ENCODE results near the gene ZNF79.

The ZNF79 gene

DNA sequence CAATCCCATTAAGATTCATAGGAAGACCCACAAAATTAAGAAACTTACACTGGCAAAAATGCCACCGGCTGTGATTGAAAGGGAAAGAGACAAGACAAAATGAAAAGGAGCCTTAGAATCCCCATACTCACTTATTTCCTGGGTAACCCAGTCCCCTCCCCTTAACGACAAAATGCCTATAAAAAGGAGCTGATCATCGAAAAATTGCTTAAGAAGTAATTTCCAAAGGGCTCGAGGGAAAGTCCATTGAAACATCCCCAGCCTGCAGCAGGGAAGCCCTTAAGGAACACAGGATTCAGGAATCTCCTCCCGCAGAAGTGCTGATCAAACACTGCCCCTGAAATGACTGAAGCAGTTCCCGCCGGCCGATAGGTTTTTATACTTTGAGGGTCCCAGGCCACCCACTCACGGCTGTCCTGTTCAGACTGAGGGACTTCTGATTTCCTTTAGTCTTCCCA is 677 bp upstream of the ZNF79 start:
- FAIRE-seq (no peak), DNase-seq (ENCODE audit: insufficient read length, low spot score) (no peak)

DNA sequence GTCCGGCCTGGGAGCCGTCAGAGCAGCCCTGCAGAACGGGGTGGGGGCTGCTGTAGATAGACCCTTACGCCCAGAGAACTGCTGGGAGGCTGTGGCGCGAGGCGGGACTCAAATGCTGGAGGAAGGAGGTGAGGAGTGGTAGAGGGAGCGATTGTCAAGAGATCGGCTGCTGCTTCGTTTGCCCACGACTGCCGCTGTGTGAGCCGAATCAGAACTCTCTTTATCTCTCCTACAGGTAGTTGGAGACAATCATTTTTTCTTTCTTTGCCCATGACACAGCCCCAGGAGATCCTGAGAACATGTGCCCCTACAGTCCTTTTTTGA is 456 bp downstream of the ZNF79 start:
- DNase-seq (ENCODE audit: insufficient read length, low spot score) (no peak), FAIRE-seq (no peak)

DNA sequence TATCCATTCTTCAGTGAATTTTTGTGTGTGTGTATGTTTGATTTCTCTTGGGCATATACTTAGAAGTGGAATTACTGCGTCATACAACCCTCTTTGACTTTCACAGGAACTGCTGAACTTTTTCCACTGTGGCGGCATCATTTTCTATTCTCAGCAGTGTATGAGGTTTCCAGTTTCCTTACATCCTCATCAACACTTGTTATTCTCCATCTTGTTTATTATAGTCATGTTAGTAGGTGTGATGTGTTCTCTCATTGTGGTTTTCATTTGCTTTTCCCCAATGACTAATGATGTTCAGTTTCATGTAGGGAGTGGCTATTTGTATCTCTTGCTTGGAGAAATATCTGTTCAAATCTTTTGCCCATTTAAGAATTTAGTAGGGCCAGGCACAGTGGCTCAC is 2.6 kb downstream of the ZNF79 start:
- FAIRE-seq (no peak), DNase-seq (ENCODE audit: insufficient read length, low spot score) (no peak)

DNA sequence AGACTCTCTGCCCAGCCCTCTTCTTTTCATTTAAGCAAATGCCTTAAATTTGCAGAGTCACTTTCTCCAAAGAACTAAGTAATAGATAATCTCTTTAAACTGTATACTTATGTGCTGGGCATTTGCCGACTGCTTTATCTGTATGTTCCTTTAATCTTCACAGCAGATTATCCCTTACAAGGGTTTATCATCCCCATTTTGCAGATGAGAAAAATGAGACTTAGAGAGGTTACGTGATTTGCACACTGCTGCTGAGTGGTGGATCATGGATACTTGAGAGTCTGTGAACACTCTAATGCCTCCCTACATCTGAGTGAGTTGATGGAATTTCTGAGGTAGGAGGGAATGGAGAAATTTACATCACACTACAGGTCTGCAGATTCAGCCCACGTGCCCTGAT is 4.2 kb downstream of the ZNF79 start:
- FAIRE-seq, result no peak
- no peak for DNase-seq (ENCODE audit: insufficient read length, low spot score)

DNA sequence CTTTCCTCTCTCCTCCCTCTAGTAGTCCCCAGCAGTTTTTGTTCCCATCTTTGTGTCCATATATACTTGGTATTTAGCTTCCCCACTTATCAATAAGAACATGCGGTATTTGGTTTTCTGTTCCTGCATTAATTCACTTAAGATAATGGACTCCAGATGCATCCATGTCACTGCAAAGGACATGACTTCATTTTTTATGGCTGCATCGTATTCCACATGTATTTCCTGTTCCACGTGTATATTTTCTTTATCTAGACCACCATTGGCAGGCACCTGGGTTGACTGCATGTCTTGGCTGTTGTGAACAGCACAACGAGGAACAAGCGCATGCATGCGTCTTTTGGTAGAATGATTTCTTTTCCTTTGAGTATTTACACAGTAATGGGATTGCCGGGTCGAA is 6.2 kb downstream of the ZNF79 start:
- FAIRE-seq, result no peak

DNA sequence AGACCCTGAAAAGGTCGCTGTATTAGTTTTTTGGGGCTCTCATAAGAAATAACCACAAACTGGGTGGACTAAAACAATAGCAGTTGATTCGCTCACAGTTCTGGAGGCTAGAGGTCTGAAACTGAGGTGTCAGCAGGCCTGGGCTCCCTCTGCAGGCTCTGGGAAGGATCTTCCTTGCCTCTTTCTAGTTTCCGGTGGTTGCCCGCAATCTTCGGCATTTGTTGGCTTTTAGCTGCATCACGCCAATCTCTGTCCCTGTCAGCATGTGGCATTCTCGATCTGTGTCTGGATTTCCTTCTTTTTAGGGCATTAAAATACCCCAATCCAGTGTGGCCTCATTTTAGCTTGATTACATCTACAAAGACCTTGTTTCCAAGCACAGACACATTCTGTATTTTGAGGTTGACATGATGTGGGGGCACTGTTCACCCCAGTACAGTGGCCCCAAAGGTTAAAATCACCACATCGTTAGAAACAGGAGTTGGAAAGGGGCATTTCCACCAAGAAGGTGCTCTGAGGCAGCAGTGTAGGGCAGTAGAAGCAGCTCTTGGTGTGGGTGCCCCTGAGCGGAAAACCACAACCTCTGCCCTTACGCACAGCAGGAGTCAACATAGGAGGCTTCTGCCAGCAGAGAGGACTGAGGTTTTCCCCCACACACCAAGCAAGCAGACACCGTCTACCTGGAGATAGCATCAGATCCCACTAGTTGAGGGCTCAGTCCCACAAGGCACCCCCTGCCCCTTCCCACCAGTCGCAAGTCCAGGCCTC is 13.5 kb downstream of the ZNF79 start:
- DNase-seq (ENCODE audit: insufficient read length, low spot score) (no peak), FAIRE-seq (no peak)

More for the DNA sequence above, 6.2 kb downstream of the ZNF79 start:
- no peak for DNase-seq (ENCODE audit: insufficient read length, low spot score)

DNA sequence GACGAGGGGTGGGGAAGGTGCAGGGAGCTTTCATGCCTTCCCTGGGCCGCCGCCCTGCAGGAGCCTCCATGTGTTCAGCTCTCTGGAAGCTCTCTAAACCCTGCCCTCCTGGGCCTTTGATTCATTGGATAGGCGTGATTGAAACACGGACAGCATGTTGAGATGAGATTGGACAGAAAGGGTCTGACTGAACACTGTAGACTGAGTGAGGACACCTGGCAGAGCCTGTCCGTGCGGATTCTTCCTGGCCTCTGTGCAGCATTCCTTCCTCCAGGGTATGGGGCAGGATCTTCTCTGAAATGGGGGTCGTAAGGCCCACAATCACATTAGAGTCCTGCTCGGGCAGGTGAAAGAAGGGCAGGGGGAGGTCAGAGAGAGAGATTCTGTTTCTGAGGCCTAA is 14.2 kb downstream of the ZNF79 start:
- FAIRE-seq (no peak), DNase-seq (ENCODE audit: insufficient read length, low spot score) (no peak)

DNA sequence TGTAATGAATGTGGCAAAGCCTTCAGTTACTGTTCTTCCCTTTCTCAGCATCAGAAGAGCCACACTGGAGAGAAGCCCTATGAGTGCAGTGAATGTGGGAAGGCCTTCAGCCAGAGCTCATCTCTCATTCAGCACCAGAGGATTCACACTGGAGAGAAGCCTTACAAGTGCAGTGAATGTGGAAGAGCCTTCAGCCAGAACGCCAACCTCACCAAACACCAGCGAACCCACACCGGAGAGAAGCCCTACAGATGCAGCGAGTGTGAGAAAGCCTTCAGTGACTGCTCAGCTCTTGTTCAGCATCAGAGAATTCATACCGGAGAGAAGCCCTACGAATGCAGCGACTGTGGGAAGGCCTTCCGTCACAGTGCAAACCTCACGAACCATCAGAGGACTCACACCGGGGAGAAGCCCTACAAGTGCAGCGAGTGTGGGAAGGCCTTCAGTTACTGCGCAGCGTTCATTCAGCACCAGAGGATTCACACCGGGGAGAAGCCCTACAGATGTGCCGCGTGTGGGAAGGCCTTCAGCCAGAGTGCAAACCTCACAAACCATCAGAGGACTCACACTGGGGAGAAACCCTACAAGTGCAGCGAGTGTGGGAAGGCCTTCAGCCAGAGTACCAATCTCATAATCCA is 20.2 kb downstream of the ZNF79 start:
- no peak for FAIRE-seq
- no peak for DNase-seq (ENCODE audit: insufficient read length, low spot score)

DNA sequence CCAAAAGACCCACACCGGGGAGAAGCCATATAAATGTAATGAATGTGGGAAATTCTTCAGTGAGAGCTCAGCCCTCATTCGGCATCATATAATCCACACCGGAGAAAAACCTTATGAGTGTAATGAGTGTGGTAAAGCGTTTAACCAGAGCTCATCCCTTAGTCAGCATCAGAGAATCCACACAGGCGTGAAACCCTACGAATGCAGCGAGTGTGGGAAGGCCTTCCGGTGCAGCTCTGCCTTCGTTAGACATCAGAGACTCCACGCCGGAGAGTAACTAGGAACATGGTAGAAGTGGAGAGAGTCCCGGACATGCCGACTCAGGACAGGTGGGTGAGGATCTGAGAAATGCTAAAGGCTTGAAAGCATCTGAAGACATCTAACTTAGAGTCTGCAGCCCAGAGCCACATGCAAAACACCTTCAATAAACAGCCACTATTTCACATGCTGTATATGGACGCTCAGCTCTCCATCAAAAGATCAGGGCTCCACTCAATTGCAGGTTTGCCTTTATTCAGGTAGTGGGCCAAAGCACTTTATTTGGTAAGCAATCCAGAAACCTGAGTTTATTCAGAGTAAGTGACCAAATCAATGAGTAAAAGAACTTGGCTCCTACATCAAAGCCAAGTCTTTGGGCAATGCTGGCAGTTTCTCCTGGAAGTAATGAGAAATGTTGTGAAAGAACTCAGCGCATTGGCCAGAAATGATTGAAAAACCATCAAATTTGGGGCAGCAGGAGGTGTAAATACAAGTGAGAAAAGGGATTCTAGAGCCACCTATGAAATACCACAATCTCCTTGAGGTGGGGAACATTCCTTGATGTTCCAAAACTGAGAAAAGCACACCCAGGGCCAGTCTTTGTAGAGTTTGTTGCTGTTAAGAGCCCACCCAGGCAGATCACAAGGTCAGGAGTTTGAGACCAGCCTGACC is 21.0 kb downstream of the ZNF79 start:
- no peak for FAIRE-seq
- no peak for DNase-seq (ENCODE audit: insufficient read length, low spot score)

DNA sequence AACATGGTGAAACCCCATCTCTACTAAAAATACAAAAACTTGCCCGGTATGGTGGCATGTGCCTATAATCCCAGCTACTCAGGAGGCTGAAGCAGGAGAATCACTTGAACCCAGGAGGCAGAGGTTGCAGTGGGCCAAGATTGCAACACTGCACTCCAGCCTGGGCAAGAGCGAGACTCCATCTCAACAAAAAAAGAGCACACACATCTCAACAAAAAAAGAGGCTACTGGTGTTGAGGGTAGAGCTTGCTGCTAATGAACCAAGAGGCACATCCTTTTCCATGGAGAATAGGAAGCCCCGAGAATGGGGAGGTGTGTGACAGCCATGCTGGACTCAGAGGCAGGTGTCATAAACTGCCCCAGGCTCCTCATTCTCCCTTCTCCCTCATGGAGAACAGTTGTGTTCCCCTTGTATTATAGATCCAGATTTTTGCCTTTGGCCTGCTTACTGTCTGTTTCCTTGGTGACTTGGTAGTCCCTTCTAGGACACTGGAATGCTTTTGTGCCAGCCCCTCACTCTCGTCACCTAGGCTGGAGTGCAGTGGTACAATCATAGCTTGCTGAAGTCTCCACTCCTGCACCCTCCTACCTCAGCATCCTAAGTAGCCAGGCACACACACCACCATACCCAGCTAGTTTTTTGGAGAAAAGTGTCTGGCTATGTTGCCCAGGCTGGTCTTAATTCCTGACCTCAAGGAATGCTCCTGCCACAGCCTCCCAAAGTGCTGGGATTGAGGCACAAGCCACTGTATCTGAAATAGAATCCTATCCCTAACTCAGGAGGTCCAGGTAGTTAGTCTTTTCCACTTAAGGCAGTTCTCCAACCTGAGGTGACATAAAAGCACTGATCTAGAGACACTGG is 21.9 kb downstream of the ZNF79 start:
- DNase-seq (ENCODE audit: insufficient read length, low spot score) (no peak), FAIRE-seq (no peak)

DNA sequence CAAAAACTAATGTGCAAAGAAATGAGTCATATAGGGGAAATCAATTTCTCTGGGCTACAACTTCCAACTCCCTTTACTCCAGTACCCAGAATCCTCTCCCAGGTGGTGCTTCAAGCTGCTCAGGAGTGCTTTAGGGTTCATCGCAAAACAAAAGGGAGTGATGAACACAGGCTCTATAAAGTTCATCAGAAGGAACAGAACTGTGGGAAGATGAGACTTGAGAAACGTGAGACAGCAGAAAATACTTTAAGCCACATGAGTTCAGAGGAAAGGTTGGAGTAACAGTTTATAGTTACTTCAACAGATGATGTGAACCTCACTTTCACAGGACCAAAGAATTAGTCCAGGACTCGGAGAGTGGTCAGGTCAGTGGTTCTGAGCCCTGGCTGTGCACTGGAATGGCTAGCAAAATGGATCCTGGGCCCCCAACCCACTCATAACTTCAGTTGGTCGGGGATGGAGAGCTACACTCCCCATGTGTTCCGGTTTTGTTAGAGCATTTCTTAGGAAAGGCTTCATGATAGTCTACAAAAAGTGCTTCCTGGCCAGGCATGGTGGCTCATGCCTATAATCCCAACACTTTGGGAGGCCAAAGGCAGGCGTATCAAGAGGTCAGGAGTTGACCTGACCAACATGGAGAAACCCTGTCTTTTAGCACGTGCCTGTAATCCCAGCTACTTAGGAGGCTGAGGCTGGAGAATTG is 22.7 kb downstream of the ZNF79 start:
- no peak for FAIRE-seq
- DNase-seq (ENCODE audit: insufficient read length, low spot score), result no peak

DNA sequence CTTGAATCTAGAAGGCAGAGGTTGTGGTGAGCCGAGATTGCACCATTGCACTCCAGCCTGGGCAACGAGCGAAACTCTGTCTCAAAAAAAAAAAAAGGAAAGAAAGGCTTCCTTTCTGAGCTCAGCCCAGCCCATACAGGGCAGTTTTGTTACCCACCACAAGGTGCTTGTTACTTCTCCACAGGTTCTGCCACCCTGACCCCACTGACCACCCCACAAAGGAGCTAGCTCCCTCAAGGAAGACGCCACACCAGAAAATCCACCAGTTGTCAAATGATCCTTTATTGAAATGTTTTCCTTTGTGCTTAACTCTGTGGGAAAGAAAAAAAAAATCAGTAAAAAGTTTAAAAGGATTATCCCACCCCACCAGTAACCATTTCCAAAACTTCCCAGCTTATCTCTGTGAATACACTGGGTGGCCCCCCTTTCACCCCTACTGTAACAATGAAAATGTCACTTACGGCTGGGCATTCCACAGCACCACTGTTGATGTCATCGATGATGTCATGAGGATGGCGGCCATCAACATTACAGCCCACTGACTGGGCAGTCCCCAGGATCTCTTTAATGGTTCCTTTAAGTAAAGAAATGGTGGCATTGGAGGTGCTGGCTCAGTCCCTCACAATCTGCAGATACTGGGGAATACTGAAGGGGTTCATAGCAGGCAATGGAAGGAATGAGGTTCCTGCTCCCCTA is 23.4 kb downstream of the ZNF79 start:
- no peak for FAIRE-seq
- no peak for DNase-seq (ENCODE audit: insufficient read length, low spot score)

DNA sequence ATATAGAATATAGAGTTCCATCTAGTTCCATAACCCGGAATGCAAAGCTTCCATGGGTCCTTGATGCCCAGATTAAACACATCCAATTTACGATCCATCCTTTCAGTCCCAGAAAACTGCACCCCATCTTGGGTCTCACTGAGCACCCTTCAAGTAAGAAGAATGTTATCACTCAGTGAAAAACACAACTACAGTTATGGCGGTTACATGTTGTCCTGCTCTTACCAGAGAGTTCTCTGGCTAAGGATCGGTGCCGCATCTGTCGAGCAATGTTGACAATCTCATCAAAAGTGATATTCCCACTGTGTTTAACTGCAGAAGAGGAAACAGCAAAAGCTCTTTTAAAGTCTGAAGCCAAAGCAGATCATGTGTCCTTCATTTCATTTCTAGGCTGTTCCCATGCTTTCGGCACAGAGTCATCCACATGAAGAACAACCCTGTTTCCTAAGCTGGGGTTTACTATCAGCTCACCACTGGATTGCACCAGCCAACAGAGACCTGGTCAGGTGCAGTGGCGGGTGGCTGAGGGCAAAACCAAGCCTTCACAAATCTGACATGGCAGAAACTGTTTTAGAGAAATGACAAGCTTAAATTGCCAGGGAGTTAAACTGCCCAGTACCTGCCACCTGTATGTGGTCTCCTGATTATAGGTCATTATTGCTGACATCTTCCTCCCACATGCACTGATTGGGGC is 24.1 kb downstream of the ZNF79 start:
- FAIRE-seq (no peak), DNase-seq (ENCODE audit: insufficient read length, low spot score) (no peak)

DNA sequence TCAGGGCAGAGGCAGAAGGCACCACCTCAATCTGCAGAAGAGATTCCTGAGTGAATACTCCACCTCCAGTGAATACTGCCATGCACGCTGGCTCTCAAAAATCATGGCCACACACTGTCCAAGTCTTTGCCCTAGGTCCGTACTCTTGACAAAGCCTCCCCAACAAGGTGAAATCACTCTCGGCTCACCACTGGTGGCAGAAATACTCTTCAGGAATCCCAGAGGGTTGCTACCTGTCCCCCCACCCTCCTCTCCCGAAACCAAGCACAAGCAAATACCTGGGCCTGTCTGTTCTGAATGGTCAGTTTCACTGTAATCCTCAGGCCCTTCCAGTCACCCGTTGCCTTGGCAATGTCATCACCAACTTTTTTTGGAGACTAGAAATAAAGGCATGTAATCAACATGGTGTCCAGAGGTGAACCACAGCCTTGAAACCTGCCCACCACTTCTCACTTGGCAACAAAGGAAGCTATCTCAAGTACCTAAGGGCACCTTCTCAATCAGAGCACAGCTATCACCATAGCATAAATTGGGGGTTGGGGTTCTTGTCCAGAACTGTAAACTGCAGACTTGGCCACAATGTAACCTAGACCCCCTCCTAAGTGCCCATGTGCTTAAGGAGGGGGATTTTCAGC is 25.3 kb downstream of the ZNF79 start:
- DNase-seq (ENCODE audit: insufficient read length, low spot score) (no peak), FAIRE-seq (no peak)

DNA sequence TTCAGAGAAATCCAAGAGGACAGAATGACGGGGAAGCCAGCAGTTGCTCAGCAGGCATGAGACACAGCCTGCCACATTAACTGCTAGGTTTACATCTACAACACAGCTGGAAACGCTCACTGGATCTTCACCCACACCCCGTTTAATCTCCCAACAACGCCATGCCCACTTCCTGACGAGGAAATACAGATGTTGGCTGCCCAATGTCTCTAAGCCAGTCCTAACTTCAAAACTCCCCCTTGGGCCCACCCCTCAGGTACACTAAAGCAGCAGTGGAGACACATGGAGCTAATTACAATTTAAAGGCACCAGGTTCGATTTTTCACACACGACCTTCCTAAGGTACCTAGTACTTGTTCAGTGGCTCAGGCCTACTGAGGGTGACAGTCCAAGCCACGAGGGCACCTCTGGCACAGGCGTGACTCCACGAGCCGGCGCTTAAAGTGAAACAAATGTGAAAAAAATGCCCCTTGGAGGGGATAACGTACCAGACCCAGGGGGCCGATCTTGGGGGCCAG is 26.1 kb downstream of the ZNF79 start:
- FAIRE-seq (no peak), DNase-seq (ENCODE audit: insufficient read length, low spot score) (no peak)

DNA sequence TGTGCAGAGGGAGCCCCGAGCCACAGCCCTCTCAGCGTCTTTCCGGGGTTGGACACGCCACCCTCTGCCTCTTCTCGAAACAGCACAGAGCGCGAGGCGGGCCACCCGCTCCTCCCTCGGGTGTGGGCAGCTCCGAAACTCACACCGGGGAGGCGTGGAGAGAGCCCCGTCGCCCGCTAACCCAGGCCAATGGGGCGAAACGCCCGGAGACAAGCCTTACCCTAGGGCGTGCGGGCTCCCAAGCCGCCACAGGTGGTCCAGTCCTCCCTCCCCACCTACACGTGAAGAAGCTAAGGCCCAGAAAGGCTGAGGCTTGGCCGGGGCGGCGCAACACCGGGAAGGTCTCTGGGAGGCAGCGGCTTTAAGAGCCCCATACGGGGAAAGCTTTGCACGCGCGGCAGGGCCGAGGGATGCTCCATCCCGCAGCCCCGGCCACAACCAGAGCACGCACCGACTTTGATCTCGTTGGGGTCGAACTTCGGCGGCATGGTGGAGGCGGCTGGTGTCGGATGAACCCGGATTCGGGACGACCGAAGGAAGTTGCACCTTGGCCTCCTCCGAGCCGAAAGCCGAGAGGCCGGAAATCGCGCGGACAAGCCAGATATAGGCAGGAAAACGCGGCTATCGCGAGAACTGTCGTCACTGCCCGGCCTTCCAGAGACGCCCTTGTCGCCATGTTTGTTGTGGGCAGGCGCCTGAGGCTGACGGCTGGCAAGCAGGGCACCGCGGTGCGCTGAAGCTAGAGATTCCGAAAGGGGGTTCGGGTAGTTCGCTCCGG is 26.8 kb downstream of the ZNF79 start, which contains the start of the genes LRSAM1 and RPL12:
Gene LRSAM1, plus strand, starts transcription at position 681 of the 778 bp plus-strand sequence. CDS start 3,018 bp downstream, outside the sequence.
Gene RPL12, minus strand, starts transcription at position 577 of the 778 bp plus-strand sequence. Its CDS starts 89 bp downstream, at position 488.
- FAIRE-seq (peak; percentile 78), DNase-seq (ENCODE audit: insufficient read length, low spot score) (peak; percentile 92)

DNA sequence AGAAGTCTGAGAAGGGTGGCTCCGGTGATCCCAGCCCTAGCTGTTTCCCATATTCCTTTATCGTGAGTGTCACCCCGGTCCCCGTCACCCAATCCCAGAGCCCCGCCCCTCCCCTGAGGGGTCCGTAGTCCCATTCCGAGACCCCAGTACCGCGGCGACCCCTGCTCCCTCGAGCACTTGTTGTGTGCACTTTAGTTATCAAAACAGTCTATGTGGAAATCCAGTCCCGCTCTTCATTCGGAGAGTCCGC is 27.4 kb downstream of the ZNF79 start:
- DNase-seq (ENCODE audit: insufficient read length, low spot score) (no peak), FAIRE-seq (no peak)

Measured in GM19239 (cell line).